Activated CD4-positive, alpha-beta T cell treated with anti-CD3 and anti-CD28 coated beads for 24 hours (primary cell): ENCODE data around the gene SLC16A5.
A peak's percentile ranks its signal among the peaks of the same experiment; 100 is the strongest.
"Not testable (repeated sequence)": the region's sequence is repeated elsewhere in the genome, so short reads cannot be mapped to it uniquely, and the experiment has no call there.

ENCODE experiments used
- DNase-seq, 2 donors: peaks; one replicate each; pipeline ENCODE4 v3.0.0-alpha.2; 2020; ENCODE audit warnings: low read depth in 2 of 2

The SLC16A5 gene

DNA sequence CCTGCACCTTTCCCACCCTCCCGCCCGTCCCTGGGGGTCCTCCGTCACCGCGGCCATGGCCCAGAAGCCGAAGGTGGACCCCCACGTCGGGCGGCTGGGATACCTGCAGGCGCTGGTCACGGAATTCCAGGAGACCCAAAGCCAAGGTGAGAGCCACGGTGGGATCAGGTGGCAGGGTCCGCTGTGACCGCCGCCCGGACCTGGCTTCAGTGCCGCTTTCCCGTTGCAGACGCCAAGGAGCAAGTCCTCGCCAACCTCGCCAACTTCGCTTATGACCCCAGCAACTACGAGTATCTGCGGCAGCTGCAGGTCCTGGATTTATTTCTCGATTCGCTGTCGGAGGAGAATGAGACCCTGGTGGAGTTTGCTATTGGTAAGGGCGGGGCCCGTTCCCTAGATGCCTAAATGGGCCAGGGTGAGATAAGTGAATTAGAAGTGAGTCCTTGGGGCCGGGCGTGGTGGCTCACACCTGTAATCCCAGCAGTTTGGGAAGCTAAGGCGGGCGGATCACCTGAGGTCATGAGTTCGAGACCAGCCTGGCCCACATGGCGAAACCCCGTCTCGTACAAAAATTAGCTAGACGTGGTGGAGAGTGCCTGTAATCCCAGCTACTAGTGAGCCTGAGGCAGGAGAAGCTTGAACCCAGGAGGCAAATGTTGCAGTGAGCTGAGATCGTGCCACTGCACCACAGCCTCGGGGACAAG is 22.6 kb downstream of the SLC16A5 start:
- no peak for DNase-seq

DNA sequence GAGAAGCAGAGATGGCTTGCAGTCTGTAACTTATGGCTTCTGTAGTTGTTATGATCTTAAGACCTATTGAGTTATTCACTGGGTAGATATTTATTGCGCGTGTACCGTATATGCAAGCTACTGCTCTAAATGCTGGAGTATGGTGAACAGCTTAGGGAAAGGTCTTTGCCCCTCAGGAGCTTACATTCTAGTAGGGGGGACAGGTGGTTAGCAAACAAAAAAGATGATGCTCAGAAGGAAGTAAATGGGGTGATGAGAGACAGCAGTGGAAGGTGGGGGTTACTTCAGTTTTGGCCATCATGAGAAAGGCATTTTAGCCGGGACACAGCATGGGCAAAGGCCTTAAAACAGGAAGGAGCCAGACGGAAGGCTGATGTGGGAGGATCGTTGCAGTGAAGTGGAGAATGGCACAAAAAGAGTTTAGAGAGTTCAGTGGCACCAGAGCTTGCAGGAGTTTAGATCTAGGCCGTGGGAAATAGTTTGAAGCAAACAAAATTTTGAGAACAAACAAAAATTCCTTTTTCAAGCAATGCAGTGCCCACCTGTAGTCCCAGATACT is 24.1 kb downstream of the SLC16A5 start:
- DNase-seq: no peak

DNA sequence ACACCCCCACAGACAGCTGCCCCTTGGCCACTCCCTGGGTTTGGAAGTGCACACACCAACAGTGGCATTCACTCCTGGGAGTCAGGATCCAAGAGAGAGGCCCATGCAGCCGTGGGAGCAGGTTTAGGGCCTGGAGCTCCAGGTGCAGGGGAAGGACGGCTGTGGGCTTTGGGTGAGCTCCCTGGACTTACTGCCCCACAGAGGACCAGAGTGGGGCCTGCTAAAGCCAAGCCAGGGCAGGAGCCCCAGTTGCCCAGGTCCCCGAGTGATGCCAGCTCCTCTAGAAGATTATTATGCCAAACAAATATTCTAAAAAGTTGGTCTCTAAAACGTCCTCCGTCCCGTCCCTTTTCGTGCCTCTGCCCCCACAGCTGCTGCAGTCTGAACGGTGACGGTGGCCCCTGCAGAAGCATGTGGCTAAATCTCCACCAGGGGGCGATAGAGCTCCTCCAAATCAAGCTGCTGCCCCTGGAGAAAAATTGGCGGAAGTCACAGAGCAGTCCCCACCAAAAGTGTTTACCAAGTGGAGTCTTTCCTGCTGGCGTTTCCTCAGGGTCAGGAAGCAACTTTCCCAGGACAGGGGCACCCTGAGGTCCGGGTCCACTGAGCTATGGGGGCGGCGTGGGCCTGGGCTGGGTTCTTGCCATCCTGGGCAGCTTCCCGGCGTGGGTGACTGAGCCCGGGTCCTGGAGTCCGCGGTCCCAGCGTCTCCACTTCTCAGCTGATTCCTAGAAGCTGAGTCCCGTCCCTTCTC is 26.2 kb downstream of the SLC16A5 start:
- peak; percentile 89 for DNase-seq

DNA sequence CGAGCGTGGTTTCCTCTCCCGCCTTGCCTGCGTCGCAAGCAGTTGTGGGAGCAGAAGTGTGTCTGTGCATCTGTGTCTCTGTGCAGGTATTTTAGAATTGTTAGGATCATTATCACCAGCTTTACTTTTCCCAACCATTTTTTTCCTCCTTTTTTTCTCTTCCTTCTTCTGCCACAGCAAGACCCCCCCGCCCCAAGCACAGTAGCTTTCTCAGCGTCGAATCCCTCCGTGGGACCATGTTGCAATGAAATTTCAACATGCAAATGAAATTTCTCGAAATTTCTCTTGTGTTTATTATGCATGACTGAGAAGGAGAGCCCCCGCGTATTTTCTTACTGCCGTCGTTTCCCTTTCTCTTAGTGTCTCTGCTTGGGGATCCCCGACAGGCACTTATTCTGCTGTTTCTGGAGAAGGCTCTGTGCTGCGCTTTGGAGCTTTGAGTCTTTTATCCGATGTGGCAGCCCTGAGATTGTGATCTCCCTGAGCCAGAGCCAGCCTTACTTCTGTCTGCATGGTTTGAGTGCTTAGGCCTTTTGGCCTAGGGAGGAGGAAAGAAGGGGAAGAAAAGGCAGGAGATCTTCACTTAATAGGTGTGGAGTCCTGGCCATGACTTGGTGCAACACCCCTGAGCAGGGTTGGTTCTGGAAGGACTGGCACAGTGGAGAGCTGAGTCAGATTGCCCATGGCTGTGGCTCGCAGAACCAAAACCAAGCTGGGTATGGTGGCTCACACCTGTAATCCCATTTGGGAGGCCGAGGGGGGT is 27.0 kb downstream of the SLC16A5 start:
- DNase-seq: no peak

DNA sequence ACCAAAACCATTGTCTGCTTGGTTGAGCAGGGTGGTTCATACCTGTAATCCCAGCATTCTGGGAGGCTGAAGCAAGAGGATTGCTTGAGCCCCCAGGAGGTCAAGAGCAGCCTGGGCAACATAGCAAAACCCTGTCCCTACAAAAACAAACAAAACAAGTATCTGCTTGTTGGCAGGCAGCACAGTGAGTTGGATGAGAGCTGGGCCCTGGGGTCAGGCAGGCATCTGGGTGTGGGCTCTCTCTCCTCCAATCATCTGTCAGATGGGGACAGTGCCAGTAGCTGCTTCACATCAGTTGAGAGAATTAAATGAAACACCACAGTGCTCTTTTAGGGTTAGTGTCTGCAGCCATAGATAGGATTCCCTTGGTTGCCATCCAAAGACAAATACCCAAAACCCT is 27.8 kb downstream of the SLC16A5 start:
- no peak for DNase-seq

DNA sequence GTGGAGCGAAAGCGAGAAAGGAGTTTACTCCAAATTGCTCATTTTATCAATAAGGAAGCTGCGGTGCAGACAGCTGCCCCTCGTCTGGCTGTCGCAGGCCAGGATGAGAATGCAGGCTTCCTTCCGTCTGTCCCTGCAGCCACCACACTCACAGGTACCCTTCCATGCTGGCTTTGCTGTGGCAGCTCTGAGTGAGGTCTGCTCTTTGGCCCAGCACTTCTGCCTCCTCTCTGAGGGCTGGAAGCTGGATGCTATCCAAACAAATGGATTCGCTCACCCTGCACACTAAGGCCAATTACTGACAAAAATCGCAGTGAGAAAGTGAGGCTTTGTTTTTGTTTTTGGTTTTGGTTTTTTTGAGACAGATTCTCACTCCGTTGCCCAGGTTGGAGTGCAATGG is 29.0 kb downstream of the SLC16A5 start:
- DNase-seq: no peak

DNA sequence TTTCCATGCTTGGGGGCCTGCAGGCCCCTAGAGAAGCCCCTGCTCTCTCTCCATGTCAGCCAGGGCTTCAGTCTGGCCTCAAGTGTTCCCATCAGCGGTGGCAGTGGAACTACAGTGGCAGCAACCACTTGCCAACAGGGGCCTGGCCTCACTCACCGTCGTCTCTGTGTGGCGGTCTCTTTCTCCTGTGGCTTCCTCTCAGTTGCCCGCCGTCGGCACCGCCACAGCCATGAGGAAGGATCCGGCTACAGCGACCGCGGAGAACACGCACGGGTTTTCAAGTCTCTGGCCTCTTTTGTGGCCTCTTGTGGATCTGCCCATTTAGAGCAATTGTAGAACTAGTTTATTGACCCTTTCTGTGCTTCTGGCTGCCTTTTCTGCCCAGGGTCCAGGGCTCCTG is 30.6 kb downstream of the SLC16A5 start:
- no peak for DNase-seq

DNA sequence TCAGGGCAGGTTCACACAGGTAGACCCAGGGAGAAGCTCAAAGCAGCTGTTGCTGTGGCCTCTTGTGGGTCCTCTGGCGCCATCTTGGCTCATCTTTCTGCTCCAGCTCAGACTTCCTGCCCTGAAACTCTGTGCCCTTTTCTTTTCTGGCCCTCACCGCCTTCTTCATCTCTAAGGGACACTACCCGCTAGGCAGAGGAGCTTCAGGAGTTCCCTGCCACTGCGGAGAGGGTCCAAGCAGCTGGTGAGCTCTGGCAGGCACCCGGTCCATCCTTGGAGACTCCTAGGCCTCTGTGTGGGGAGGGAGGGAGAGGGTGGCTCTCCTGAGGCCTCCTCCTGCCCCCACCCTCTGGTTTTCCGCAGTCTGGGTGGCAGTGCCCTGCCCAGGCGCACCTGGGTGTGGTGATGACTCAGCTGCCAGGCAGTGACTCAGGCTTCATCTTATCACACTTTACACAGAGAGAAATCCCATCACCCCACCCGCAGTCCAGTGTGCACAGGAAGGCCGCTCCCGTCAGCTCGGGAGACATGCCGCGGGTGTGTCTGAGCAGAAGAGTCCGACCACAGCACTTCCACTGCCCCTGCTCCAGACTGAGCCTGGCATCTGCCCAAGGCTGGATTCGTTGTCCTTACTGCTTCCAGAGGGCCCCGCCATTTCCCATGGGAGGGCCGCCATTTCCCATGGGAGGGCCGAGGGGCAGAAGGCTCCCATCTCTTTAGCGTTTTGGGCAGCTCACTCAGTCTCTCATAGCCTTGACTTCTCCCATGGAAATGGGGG is 36.5 kb downstream of the SLC16A5 start:
- peak; percentile 41 to 45 for DNase-seq

DNA sequence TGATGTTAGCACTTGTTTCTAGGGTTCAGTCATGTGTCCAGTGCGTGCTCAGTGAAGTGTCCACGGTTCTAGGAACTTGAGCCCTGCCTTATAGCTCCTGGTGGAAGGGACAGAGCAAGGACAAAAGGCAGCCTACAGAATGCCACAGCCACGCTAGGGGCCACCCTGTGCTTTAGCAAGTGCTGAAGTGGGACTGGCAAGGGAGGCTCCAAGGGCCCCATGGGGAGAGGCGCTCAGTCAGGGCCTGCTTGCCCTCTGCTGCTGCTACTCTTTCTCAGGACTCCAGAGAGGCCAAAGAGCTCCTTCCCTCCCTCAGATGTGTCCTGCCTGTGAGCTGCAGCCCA is 37.0 kb downstream of the SLC16A5 start:
- no peak for DNase-seq

DNA sequence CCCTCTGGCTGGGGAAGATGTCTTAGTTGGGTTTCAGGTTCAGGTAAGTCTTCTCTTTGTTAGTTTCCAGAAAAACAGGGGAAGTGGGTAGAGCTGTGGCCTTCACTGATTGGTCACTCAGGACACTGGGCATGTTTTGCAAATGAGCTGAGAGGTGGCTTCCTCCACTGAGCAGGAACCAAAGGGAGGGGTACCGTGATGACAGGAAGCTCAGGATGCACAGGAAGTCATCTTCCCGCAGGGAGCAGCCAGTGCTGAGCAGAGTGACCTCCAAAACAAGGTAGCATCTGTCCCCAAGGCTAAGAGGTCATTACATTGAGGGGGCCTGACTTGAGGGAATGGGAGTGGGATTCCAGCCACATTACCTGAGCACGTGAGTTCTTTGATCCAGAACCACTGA is 38.2 kb downstream of the SLC16A5 start:
- DNase-seq: no peak

DNA sequence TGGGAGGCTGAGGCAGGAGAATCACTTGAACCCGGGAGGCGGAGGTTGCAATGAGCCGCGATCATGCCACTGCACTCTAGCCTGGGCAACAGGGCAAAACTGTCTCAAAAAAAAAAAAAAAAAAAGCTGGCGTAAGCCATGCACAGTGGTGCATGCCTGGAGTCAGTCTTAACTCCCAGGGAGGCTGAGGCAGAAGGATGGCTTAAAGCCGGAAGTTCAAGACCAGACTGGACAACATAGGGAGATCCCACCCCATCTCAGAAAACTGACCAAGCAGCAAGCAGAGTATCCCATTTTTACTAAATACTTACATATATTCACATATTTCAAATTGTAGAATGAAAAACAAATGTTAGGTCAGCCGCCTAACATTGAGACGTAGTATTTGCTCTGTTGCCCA is 39.2 kb downstream of the SLC16A5 start:
- no peak for DNase-seq

DNA sequence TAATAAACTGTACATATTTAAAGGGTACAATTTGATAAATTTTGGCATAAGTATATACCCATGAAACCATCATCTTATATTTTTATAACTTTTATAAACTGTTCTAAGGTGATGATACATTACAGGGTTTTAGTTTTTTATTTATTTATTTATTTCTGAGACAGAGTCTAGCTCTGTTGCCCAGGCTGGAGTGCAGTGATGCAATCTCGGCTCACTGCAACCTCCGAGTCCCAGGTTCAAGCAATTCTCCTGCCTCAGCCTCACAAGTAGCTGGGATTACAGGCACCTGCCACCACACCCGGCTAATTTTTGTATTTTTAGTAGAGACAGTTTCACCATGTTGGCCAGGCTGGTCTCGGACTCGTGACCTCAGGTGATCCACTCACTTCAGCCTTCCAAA is 40.2 kb downstream of the SLC16A5 start:
- DNase-seq: not testable (repeated sequence)

DNA sequence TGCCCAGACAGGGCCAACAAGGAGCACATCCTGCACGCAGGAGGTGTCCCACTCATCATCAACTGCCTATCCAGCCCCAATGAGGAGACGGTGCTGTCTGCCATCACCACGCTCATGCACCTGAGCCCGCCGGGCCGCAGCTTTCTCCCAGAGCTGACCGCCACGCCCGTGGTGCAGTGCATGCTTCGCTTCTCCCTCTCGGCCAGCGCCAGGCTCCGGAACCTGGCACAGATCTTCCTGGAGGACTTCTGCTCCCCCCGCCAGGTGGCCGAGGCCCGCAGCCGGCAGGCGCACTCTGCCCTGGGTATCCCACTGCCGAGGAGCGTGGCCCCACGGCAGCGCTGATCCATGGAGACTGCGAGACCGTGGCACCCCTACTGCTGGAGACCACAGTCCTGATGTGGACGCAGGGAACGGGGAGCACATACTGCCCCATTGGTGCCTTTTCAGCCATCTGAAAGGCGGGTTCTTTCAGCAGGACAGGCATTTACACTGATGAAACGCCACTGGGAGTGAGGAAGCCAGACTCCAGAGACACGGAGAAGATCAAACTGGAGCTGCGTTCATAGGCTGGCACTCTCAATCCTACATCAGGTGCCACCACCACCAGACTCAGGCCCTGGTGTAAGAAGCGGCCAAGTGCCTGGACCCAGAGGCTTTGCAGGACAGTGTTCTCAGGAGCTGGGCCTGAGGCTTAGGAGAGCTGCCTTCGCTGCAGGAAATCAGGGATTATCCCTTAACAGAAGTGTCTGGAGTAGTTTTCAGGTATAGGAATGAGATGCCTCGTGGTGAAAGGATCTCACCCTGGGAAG is 41.1 kb downstream of the SLC16A5 start:
- no peak for DNase-seq

DNA sequence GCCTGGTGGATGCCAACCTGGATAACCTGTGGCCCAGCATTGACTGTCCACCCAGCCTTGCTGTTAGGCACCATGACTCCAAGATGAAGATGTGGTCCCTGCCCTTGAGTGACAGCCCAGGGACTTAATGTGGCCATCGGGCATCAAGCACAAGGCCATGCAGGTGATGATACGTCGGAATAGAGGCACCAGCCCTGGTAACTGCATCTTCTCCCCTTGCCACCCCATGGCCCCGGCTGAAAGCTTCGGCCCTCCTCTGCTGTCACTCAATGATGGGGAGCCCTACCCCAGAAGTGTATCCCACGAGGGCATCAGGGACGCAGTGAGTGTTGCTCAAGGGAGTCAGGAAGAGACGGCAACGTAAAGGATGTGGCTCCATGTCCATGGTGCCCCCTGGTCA is 41.8 kb downstream of the SLC16A5 start:
- DNase-seq: no peak

DNA sequence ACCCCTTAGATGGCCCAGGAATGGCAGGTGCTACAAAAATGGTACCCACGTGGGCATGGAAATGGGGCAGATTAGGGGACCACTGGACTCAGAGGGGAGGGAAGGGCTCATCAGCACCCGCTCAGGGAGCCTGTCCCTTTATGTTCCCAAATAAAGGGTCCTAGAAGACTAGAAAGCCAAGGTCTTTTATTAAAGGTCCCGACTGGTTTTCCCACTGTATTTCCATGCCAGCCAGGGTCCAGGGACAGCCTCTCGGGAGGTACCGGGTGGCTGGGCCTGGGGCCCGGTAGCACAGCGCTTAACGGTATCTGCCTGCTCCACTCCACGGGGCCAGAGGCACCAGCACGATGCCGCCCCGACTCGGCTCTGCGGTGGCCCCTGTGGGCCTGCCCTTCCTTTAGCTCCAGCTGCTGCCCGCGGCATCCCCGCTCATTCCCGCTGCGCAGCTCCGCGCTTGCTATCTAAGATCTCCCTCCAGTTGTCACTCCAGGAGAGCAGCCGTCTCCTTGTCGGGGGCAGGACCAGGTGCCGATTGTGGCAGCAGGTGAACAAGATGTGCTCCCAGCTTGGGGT is 42.4 kb downstream of the SLC16A5 start:
- no peak for DNase-seq

DNA sequence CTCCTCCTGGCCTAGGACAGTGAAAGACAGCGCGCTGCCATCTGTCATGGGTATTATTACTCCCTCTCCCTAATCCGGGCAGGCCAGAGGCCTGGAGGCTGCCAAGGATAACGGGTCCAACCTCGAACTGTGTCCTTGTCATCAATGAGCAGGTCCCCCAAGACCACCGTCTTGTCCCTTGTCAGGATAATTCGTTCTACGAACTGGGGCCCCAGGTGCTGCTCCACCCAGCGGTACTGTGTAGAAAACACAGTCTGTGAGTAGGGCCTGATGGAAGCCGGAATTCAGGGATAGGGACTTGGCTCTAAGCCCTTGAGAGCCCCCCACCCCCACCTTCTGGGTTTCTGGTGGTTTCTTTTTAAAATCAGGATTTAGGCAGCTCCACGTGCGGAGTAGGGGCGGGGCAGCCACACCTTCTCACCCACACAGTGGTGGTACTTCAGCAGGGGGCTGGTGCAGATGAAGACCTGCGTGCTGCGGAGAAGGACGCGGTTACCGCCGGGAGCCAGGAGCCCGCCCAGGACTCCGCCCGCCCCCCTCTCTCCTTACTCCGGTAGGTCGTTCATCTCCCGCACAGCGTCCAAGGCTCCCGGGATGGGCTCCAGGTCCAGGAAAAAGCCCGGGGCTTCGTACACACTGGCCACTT is 43.0 kb downstream of the SLC16A5 start:
- peak in 1 of 2 donors; percentile 25 for DNase-seq

DNA sequence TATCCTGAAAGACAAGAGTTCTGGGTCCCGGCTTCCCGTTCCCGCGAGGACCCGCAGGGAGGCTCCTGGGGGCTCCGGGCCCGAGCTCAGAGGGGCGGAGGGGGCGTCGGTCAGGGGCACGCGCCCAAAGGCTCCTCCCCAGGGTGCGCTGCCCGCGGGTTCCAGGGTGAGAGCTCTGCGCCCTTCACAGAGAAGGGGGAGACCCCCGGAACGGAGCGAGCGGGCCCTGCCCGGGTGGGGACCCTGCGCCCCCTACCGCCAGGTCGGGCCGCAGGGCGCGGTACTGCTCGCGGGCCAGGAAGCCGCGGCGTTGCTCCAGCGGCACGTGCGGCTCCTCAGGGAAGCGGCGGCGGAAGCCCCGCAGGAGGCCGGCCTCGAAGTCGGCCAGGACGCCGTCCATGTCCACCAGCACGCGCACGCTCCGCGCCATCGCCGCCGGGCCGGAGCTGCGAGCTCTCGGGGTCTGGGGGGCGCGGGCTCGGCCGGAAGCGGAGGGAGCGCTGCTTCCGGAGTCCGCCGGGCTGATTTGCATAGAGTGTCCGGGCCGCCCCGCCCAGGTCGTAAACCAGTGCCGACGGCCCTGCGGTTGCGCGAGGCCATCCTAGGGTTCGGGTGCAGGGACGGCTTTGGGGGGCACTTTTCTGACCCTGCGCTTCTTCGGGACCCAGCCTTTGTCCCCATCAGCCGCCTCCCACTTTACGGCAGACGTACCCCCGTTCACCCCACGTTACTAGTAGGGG is 43.7 kb downstream of the SLC16A5 start, which contains the start of gene NT5C:
Gene NT5C (minus strand): TSS at position 465 of the 740 bp plus-strand sequence. CDS start 35 bp downstream, at position 430.
- DNase-seq: peak; percentile 59 to 70

DNA sequence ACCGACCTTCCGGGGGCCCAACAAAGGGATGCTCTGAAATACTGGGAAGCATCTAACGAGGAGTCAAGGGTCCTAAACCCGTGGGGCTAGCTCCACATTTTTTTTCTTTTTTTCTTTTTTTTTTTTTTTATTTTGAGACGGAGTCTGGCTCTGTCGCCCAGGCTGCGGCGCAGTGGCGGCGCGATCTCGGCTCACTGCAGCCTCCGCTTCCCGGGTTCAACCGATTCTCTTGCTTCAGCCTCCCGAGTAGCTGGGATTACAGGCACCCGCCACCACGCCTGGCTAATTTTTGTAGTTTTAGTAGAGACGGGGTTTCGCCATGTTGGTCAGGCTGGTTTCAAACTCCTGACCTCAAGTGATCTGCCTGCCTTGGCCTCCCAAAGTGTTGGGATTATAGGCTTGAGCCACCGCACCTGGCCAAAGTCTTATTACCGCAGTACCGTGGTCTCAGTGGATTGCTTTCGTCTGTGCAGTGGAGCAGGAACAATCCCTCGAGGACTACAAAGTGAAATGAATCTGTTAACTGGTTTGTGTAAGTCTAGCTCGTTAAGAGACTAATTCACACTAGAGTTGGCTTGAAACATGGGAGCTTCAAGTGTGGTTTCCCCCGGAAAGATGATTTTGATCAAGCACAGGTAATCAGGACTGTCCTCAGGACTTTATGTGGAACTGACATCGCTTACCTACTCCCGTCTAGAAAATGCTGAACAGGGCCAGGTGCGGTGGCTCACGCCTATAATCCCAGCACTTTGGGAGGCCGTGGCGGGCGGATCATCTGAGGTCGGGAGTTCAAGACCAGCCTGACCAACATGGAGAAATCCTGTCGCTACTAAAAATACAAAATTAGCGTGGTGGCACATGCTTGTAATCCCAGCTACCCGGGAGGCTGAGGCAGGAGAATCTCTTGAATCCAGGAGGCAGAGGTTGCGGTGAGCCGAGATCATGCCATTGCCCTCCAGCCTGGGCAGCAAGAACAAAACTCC is 44.6 kb downstream of the SLC16A5 start:
- not testable (repeated sequence) for DNase-seq
